IMR-90 (cell line): ENCODE measurements around the gene OFD1. TPM values are rescaled to one million over a fixed set of nuclear protein-coding genes. Genes with fewer than 3 reads are reported as not detected.

Source experiments
- ATAC-seq: fragments of 200-7000 bp; cut with Tn5 transposase; 2 replicates; pipeline ENCODE4 v1.9.1; 2020; ENCODE audit warnings: low read depth, mild to moderate bottlenecking, moderate library complexity
- BruUV-seq: library from RNA; stranded (reverse); fragments of 400-500 nt; replicated peaks from 2 replicates; lab custom pipeline; 2021; lab: Mats Ljungman, UMichigan
- CTCF ChIA-PET: fragments of 300-600 bp; formaldehyde crosslinking; extraction: SDS; loops from one replicate; lab custom pipeline; 2021; ENCODE audit warnings: antibody characterized with exemption; lab: Yijun Ruan, JAX
- POLR2A ChIA-PET: fragments of 300-600 bp; sonication (Branson Sonifier 250); formaldehyde crosslinking; loops from one replicate; lab custom pipeline; 2022; ENCODE audit warnings: antibody characterized with exemption; ENCODE audit not compliant: unreplicated experiment; lab: Charles Lee
- DNase-seq: peaks from one replicate; pipeline ENCODE4 v3.0.0; 2013
- H2AFZ ChIP-seq: replicated peaks from 2 replicates; pipeline ENCODE3; 2013; ENCODE audit warnings: low read length, mild to moderate bottlenecking; ENCODE audit not compliant: poor library complexity
- H2AK5ac ChIP-seq: 2 replicates; pipeline ENCODE4 v1.6.1; 2013; ENCODE audit warnings: low read depth, low read length, inconsistent platforms
- H2AK9ac ChIP-seq: replicated peaks from 2 replicates; pipeline ENCODE3; 2013; ENCODE audit warnings: mild to moderate bottlenecking, low read depth, low read length, moderate library complexity; ENCODE audit not compliant: poor library complexity
- H2BK120ac ChIP-seq: 2 replicates; pipeline ENCODE4 v1.6.1; 2013; ENCODE audit warnings: low read depth, low read length, inconsistent platforms
- H2BK15ac ChIP-seq: 3 replicates; pipeline ENCODE4 v1.6.1; 2013; ENCODE audit warnings: low read depth, low read length, inconsistent platforms
- H2BK20ac ChIP-seq: 2 replicates; pipeline ENCODE4 v1.6.1; 2013; ENCODE audit warnings: low read depth, mild to moderate bottlenecking, inconsistent platforms, low read length, moderate library complexity
- H2BK5ac ChIP-seq: 2 replicates; pipeline ENCODE4 v1.6.1; 2013; ENCODE audit warnings: mild to moderate bottlenecking, low read depth, low read length, inconsistent platforms; ENCODE audit not compliant: poor library complexity, severe bottlenecking
- H3K14ac ChIP-seq: replicated peaks from 2 replicates; pipeline ENCODE4 v1.6.1; 2013; ENCODE audit warnings: low read depth, low read length, inconsistent platforms
- H3K18ac ChIP-seq: 2 replicates; pipeline ENCODE4 v1.6.1; 2013; ENCODE audit warnings: low read depth, low read length, control low read depth
- H3K23ac ChIP-seq: 2 replicates; pipeline ENCODE4 v1.6.1; 2013; ENCODE audit warnings: low read depth, low read length, inconsistent platforms
- H3K27ac ChIP-seq: 2 replicates; pipeline ENCODE4 v1.5.1; 2013; ENCODE audit warnings: mild to moderate bottlenecking, control low read depth, low read length; ENCODE audit not compliant: insufficient read depth
- H3K27me3 ChIP-seq: 2 replicates; pipeline ENCODE4 v1.6.1; 2013; ENCODE audit warnings: low read length; ENCODE audit not compliant: control insufficient read depth, insufficient read depth
- H3K36me3 ChIP-seq: 2 replicates; pipeline ENCODE4 v1.6.1; 2013; ENCODE audit warnings: low read length, mixed read lengths; ENCODE audit not compliant: control insufficient read depth, insufficient read depth
- H3K4ac ChIP-seq: 2 replicates; pipeline ENCODE4 v1.6.1; 2013; ENCODE audit warnings: low read depth, low read length, inconsistent platforms
- H3K4me1 ChIP-seq: 2 replicates; pipeline ENCODE4 v1.6.1; 2013; ENCODE audit warnings: low read length, mixed read lengths; ENCODE audit not compliant: control insufficient read depth, insufficient read depth
- H3K4me2 ChIP-seq: 2 replicates; pipeline ENCODE4 v1.6.1; 2013; ENCODE audit warnings: low read depth, mild to moderate bottlenecking, control low read depth, low read length, moderate library complexity
- H3K4me3 ChIP-seq: 2 replicates; pipeline ENCODE4 v1.5.1; 2013; ENCODE audit warnings: low read depth, mild to moderate bottlenecking, control low read depth, low read length, moderate library complexity; ENCODE audit not compliant: insufficient read depth
- H3K56ac ChIP-seq: 2 replicates; pipeline ENCODE4 v1.6.1; 2013; ENCODE audit warnings: low read length, inconsistent platforms; ENCODE audit not compliant: insufficient read depth; ENCODE audit errors: extremely low read depth
- H3K79me1 ChIP-seq, 2 experiments: 2 replicates each; pipeline ENCODE4 v1.6.1; 2013; ENCODE audit warnings: low read length in 2 of 2, inconsistent platforms in 1 of 2, low read depth in 1 of 2
- H3K9ac ChIP-seq: 2 replicates; pipeline ENCODE4 v1.6.1; 2013; ENCODE audit warnings: low read depth, low read length, control low read depth
- H3K9me1 ChIP-seq: 2 replicates; pipeline ENCODE4 v1.6.1; 2013; ENCODE audit warnings: low read length, inconsistent platforms; ENCODE audit not compliant: insufficient read depth
- H3K9me3 ChIP-seq: 2 replicates; pipeline ENCODE4 v1.6.1; 2013; ENCODE audit warnings: low read length; ENCODE audit not compliant: control insufficient read depth, insufficient read depth
- H4K20me1 ChIP-seq: 2 replicates; pipeline ENCODE4 v1.6.1; 2013; ENCODE audit warnings: low read length, inconsistent platforms; ENCODE audit not compliant: insufficient read depth
- H4K5ac ChIP-seq: 2 replicates; pipeline ENCODE4 v1.6.1; 2013; ENCODE audit warnings: mild to moderate bottlenecking, low read depth, low read length, control low read depth
- H4K8ac ChIP-seq, 2 experiments: 2 replicates each; pipeline ENCODE4 v1.6.1; 2013; ENCODE audit warnings: low read depth in 2 of 2, low read length in 2 of 2, control low read depth in 1 of 2, inconsistent platforms in 1 of 2
- H4K91ac ChIP-seq: 2 replicates; pipeline ENCODE4 v1.6.1; 2013; ENCODE audit warnings: low read depth, low read length, inconsistent platforms; ENCODE audit not compliant: insufficient read depth
- CHD1 ChIP-seq: IDR thresholded peaks from 2 replicates; pipeline ENCODE4 v1.6.1; 2012; ENCODE audit warnings: low read depth, low read length, improper control_type of control experiment
- FOS ChIP-seq: fragments of 150-350 bp; IDR thresholded peaks from 2 replicates; pipeline ENCODE4 v1.6.1; 2016; ENCODE audit warnings: low read depth, low read length
- MXI1 ChIP-seq: IDR thresholded peaks from 2 replicates; pipeline ENCODE4 v1.6.1; 2012; ENCODE audit warnings: low read depth, mild to moderate bottlenecking, low read length, moderate library complexity, borderline replicate concordance
- RCOR1 ChIP-seq: IDR thresholded peaks from 2 replicates; pipeline ENCODE4 v1.6.1; 2012; ENCODE audit warnings: mild to moderate bottlenecking, low read length, improper control_type of control experiment; ENCODE audit not compliant: insufficient replicate concordance
- RFX5 ChIP-seq: IDR thresholded peaks from 2 replicates; pipeline ENCODE4 v1.8.0; 2012; ENCODE audit warnings: low read depth, mild to moderate bottlenecking, low read length, moderate library complexity
- USF2 ChIP-seq: fragments of 150-350 bp; IDR thresholded peaks from 2 replicates; pipeline ENCODE4 v1.6.1; 2017; ENCODE audit warnings: mild to moderate bottlenecking, antibody characterized with exemption, low read length, low read depth
- WGBS, 2 experiments: methylation state at CpG; one replicate each; pipeline versions ENCODE4 v1.1.5 to v1.1.7; 2013; ENCODE audit warnings: missing lambda C conversion rate in 2 of 2; ENCODE audit not compliant: insufficient read length in 1 of 2; ENCODE audit errors: extremely low coverage in 2 of 2; 5-methylcytosine and 5-hydroxymethylcytosine counted together
- dilution Hi-C: fragments of 300-500 bp; cut with HindIII; formaldehyde crosslinking; loops from one replicate; pipeline ENCODE4 v1.14.3; 2018; ENCODE audit warnings: low sequenced_read_pairs; ENCODE audit not compliant: unreplicated experiment
- in situ Hi-C: fragments of 300-500 bp; cut with MboI; formaldehyde crosslinking; loops from 3 replicates; pipeline ENCODE4 v1.14.3; 2019; ENCODE audit warnings: low sequenced_read_pairs, inconsistent platforms, mixed read lengths
- intact Hi-C: fragments of 100-400 bp; cut with micrococcal nuclease; formaldehyde crosslinking; loops from 2 replicates; pipeline ENCODE4 v1.10.0; 2022
- polyA plus RNA-seq, 3 experiments: library from polyadenylated mRNA; depleted of rRNA; stranded (reverse); fragments of >200 nt; gene quantifications; 2 replicates each; pipeline ENCODE4 v1.2.3, GENCODE V29; 2012; ENCODE audit warnings: low replicate concordance in 1 of 3
- total RNA-seq: library from RNA; depleted of rRNA; stranded (reverse); fragments of >200 nt; gene quantifications from 2 replicates; pipeline ENCODE4 v1.2.3, GENCODE V29; 2012

The OFD1 gene
- total and polyA plus RNA-seq, 2 of the 4 experiments (the other 2 are of a cell fraction): 8.4 to 8.6 TPM

GRCh38 chrX:13786048-13786447 is 51.5 kb downstream of the OFD1 start:
- BruUV-seq: no TSS peak
- Histone ChIP-seq H3K9ac (no peak overlapping the region), H2BK15ac (no peak overlapping the region), H3K9me1 (no peaks in the 10 kb centered on the region), H3K14ac (no peak overlapping the region), H4K5ac (no peak overlapping the region), H3K36me3 (no peaks in the 10 kb centered on the region), H2AK9ac (no peak overlapping the region), H4K8ac (no peak overlapping the region), H3K4me3 (no peak overlapping the region), H3K4me1 (no peaks in the 10 kb centered on the region), H3K4ac (no peak overlapping the region), H2AFZ (no peak overlapping the region), H3K56ac (no peak overlapping the region), H2BK20ac (no peak overlapping the region), H2AK5ac (no peak overlapping the region), H3K18ac (no peak overlapping the region), H3K23ac (no peak overlapping the region), H3K9me3 (no peaks in the 10 kb centered on the region), H3K4me2 (no peak overlapping the region), H3K79me1 (no peaks in the 10 kb centered on the region), H3K27me3 (peaks cover 36% of the 10 kb centered on the region), H4K91ac (no peak overlapping the region), H2BK5ac (no peak overlapping the region), H3K27ac (no peak overlapping the region), H4K20me1 (no peaks in the 10 kb centered on the region), H2BK120ac (no peak overlapping the region)
- no CpG with 5 or more reads among the region's 8 CpGs for WGBS, 2 experiments
- dilution Hi-C loops (no loop called here), in situ Hi-C loops (no loop called here), intact Hi-C loops (no loop called here)
- no peak for TF ChIP-seq MXI1
- no peak for TF ChIP-seq RCOR1
- no peak for TF ChIP-seq USF2
- TF ChIP-seq FOS: no peak
- TF ChIP-seq CHD1: no peak
- TF ChIP-seq RFX5: no peak
- ChIA-PET CTCF (no interaction called here), POLR2A (no interaction called here)
- ATAC-seq: no peak
- no peak for DNase-seq
